ENCODE data around the gene PDE11A. TPM values are rescaled to one million over a fixed set of nuclear protein-coding genes. Genes with fewer than 3 reads are reported as not detected.

Gene PDE11A
- total RNA-seq, 1 donor from 2014 or later: not detected

- no peak overlapping the region for H3K4me3 Mint-ChIP-seq
- intact Hi-C loops (cut with micrococcal nuclease): loop anchor here (5.0 to 10.0 kb wide), 2 partner anchors 457 to 575 kb away; partner anchors contain the start of gene NFE2L2
Measured at GRCh38 chr2:177721818-177722567, 350.6 kb downstream of the PDE11A start.

GRCh38 chr2:177721087-177721486 lies 351.5 kb downstream of the PDE11A start:
- Mint-ChIP-seq H3K9me3 (no peaks in the 10 kb centered on the region), H3K36me3 (ENCODE audit: low read depth) (no peaks in the 10 kb centered on the region), H3K4me3 (no peak overlapping the region), H3K4me1 (ENCODE audit: low read depth) (no peaks in the 10 kb centered on the region), H3K27me3 (ENCODE audit: insufficient read depth) (peaks cover 15% of the 10 kb centered on the region), H3K27ac (no peak overlapping the region)
- no peak for DNase-seq (ENCODE audit: low spot score)
- intact Hi-C loops (cut with micrococcal nuclease): loop anchor here (5.0 to 10.0 kb wide), 2 partner anchors 456 to 574 kb away; partner anchors contain the start of gene NFE2L2

More at GRCh38 chr2:177721818-177722567, 350.6 kb downstream of the PDE11A start:
- Mint-ChIP-seq H3K27ac (no peak overlapping the region), H3K9me3 (no peaks in the 10 kb centered on the region), H3K27me3 (ENCODE audit: insufficient read depth) (peaks cover 16% of the 10 kb centered on the region), H3K4me1 (ENCODE audit: low read depth) (no peaks in the 10 kb centered on the region), H3K36me3 (ENCODE audit: low read depth) (no peaks in the 10 kb centered on the region)
- DNase-seq (ENCODE audit: low spot score): no peak

GRCh38 chr2:177717831-177718618 lies 354.6 kb downstream of the PDE11A start:
- H3K36me3 Mint-ChIP-seq (ENCODE audit: low read depth): no peaks in the 10 kb centered on the region
- H3K27me3 Mint-ChIP-seq (ENCODE audit: insufficient read depth): peaks cover 2% of the 10 kb centered on the region
- intact Hi-C loops (cut with micrococcal nuclease): loop anchor here (5.0 kb wide), 1 partner anchor 39 kb away; no protein-coding TSS in a partner anchor
- no peaks in the 10 kb centered on the region for H3K4me1 Mint-ChIP-seq (ENCODE audit: low read depth)
- no peak overlapping the region for H3K27ac Mint-ChIP-seq
- no peak for DNase-seq (ENCODE audit: low spot score)
- H3K4me3 Mint-ChIP-seq: no peak overlapping the region
- H3K9me3 Mint-ChIP-seq: no peaks in the 10 kb centered on the region

GRCh38 chr2:177716484-177716883 lies 356.1 kb downstream of the PDE11A start:
- peaks cover 1% of the 10 kb centered on the region for H3K27me3 Mint-ChIP-seq (ENCODE audit: insufficient read depth)
- no peaks in the 10 kb centered on the region for H3K36me3 Mint-ChIP-seq (ENCODE audit: low read depth)
- no peaks in the 10 kb centered on the region for H3K4me1 Mint-ChIP-seq (ENCODE audit: low read depth)
- no peak overlapping the region for H3K27ac Mint-ChIP-seq
- DNase-seq (ENCODE audit: low spot score): no peak
- intact Hi-C loops (cut with micrococcal nuclease): loop anchor here (5.0 kb wide), 1 partner anchor 41 kb away; no protein-coding TSS in a partner anchor
- H3K4me3 Mint-ChIP-seq: no peak overlapping the region
- no peaks in the 10 kb centered on the region for H3K9me3 Mint-ChIP-seq

GRCh38 chr2:177715771-177716170 lies 356.8 kb downstream of the PDE11A start:
- Mint-ChIP-seq H3K4me1 (ENCODE audit: low read depth) (no peaks in the 10 kb centered on the region), H3K27ac (no peak overlapping the region), H3K36me3 (ENCODE audit: low read depth) (no peaks in the 10 kb centered on the region), H3K9me3 (no peaks in the 10 kb centered on the region), H3K4me3 (no peak overlapping the region), H3K27me3 (ENCODE audit: insufficient read depth) (peaks cover 1% of the 10 kb centered on the region)
- intact Hi-C loops (cut with micrococcal nuclease): loop anchor here (5.0 kb wide), 1 partner anchor 42 kb away; no protein-coding TSS in a partner anchor
- no peak for DNase-seq (ENCODE audit: low spot score)

GRCh38 chr2:177714704-177715103 lies 357.9 kb downstream of the PDE11A start:
- intact Hi-C loops (cut with micrococcal nuclease): loop anchor here (5.0 kb wide), 1 partner anchor 43 kb away; no protein-coding TSS in a partner anchor
- Mint-ChIP-seq H3K9me3 (no peaks in the 10 kb centered on the region), H3K4me3 (no peak overlapping the region), H3K4me1 (ENCODE audit: low read depth) (no peaks in the 10 kb centered on the region), H3K36me3 (ENCODE audit: low read depth) (no peaks in the 10 kb centered on the region), H3K27me3 (ENCODE audit: insufficient read depth) (peaks cover 1% of the 10 kb centered on the region), H3K27ac (no peak overlapping the region)
- DNase-seq (ENCODE audit: low spot score): no peak

GRCh38 chr2:177712462-177712861 lies 360.1 kb downstream of the PDE11A start:
- no peak for DNase-seq (ENCODE audit: low spot score)
- no peaks in the 10 kb centered on the region for H3K4me1 Mint-ChIP-seq (ENCODE audit: low read depth)
- no peaks in the 10 kb centered on the region for H3K36me3 Mint-ChIP-seq (ENCODE audit: low read depth)
- intact Hi-C loops (cut with micrococcal nuclease): no loop called here
- no peak overlapping the region for H3K27ac Mint-ChIP-seq
- H3K27me3 Mint-ChIP-seq (ENCODE audit: insufficient read depth): peaks cover 1% of the 10 kb centered on the region
- no peak overlapping the region for H3K4me3 Mint-ChIP-seq
- H3K9me3 Mint-ChIP-seq: no peaks in the 10 kb centered on the region

- Mint-ChIP-seq H3K4me3 (no peak overlapping the region), H3K27ac (no peak overlapping the region), H3K36me3 (ENCODE audit: low read depth) (no peaks in the 10 kb centered on the region), H3K27me3 (ENCODE audit: insufficient read depth) (peaks cover 1% of the 10 kb centered on the region), H3K9me3 (no peaks in the 10 kb centered on the region), H3K4me1 (ENCODE audit: low read depth) (no peaks in the 10 kb centered on the region)
- intact Hi-C loops (cut with micrococcal nuclease): no loop called here
- DNase-seq (ENCODE audit: low spot score): no peak
Measured at GRCh38 chr2:177711483-177712265, 360.9 kb downstream of the PDE11A start.

- Mint-ChIP-seq H3K27ac (no peak overlapping the region), H3K4me3 (no peak overlapping the region), H3K27me3 (ENCODE audit: insufficient read depth) (no peaks in the 10 kb centered on the region), H3K36me3 (ENCODE audit: low read depth) (no peaks in the 10 kb centered on the region), H3K4me1 (ENCODE audit: low read depth) (no peaks in the 10 kb centered on the region), H3K9me3 (no peaks in the 10 kb centered on the region)
- DNase-seq (ENCODE audit: low spot score): no peak
- intact Hi-C loops (cut with micrococcal nuclease): no loop called here
Measured at GRCh38 chr2:177710889-177711288, 361.7 kb downstream of the PDE11A start.

GRCh38 chr2:177709986-177710401 lies 362.6 kb downstream of the PDE11A start:
- DNase-seq (ENCODE audit: low spot score): no peak
- H3K27me3 Mint-ChIP-seq (ENCODE audit: insufficient read depth): no peaks in the 10 kb centered on the region
- no peaks in the 10 kb centered on the region for H3K4me1 Mint-ChIP-seq (ENCODE audit: low read depth)
- H3K4me3 Mint-ChIP-seq: no peak overlapping the region
- intact Hi-C loops (cut with micrococcal nuclease): no loop called here
- H3K9me3 Mint-ChIP-seq: no peaks in the 10 kb centered on the region
- no peaks in the 10 kb centered on the region for H3K36me3 Mint-ChIP-seq (ENCODE audit: low read depth)
- no peak overlapping the region for H3K27ac Mint-ChIP-seq

- intact Hi-C loops (cut with micrococcal nuclease): no loop called here
- no peaks in the 10 kb centered on the region for H3K4me1 Mint-ChIP-seq (ENCODE audit: low read depth)
- no peaks in the 10 kb centered on the region for H3K36me3 Mint-ChIP-seq (ENCODE audit: low read depth)
- no peak for DNase-seq (ENCODE audit: low spot score)
- H3K4me3 Mint-ChIP-seq: no peak overlapping the region
- no peaks in the 10 kb centered on the region for H3K9me3 Mint-ChIP-seq
- H3K27me3 Mint-ChIP-seq (ENCODE audit: insufficient read depth): peaks cover under 1% of the 10 kb centered on the region
- H3K27ac Mint-ChIP-seq: no peak overlapping the region
Measured at GRCh38 chr2:177708660-177709444, 363.7 kb downstream of the PDE11A start.

GRCh38 chr2:177708106-177708505 lies 364.5 kb downstream of the PDE11A start:
- intact Hi-C loops (cut with micrococcal nuclease): no loop called here
- Mint-ChIP-seq H3K36me3 (ENCODE audit: low read depth) (no peaks in the 10 kb centered on the region), H3K27me3 (ENCODE audit: insufficient read depth) (peaks cover 4% of the 10 kb centered on the region), H3K4me1 (ENCODE audit: low read depth) (no peaks in the 10 kb centered on the region), H3K27ac (no peak overlapping the region), H3K4me3 (no peak overlapping the region), H3K9me3 (no peaks in the 10 kb centered on the region)
- DNase-seq (ENCODE audit: low spot score): no peak
